Transverse colon (tissue), 4 donors: ENCODE results near the gene CKB. TPM values are rescaled to one million over a fixed set of nuclear protein-coding genes. Genes with fewer than 3 reads are reported as not detected.

Experiments used
- DNase-seq: peaks from one replicate; pipeline ENCODE4 v3.0.0-alpha.2; 2019
- H3K27ac ChIP-seq, 4 donors: fragments of 200-600 bp; sonication (generic); 2 replicates each; pipeline ENCODE4 v1.5.1; 2016 to 2018; ENCODE audit warnings: inconsistent platforms in 4 of 4
- H3K27me3 ChIP-seq: fragments of 200-600 bp; sonication (generic); 2 replicates; pipeline ENCODE4 v1.5.1; 2017; ENCODE audit warnings: inconsistent platforms
- H3K36me3 ChIP-seq, 4 donors: fragments of 200-600 bp; sonication (generic); 2 replicates each; pipeline ENCODE4 v1.5.1; 2017 to 2019; ENCODE audit warnings: inconsistent platforms in 4 of 4
- H3K4me1 ChIP-seq, 4 donors: fragments of 200-600 bp; sonication (generic); 2 replicates each; pipeline ENCODE4 v1.5.1; 2017 to 2020; ENCODE audit warnings: inconsistent platforms in 4 of 4
- H3K4me3 ChIP-seq, 4 donors: fragments of 200-600 bp; sonication (generic); 1 replicate in 1 of 4; 2 replicates in 3 of 4; pipeline versions ENCODE4 v1.5.1 to v1.6.1; 2017 to 2019; ENCODE audit warnings: inconsistent platforms in 4 of 4
- H3K9me3 ChIP-seq, 2 donors: fragments of 200-600 bp; sonication (generic); 2 replicates each; pipeline ENCODE4 v1.5.1; 2017 to 2019; ENCODE audit warnings: inconsistent platforms in 2 of 2
- CTCF ChIP-seq, 5 experiments: fragments of 200-600 bp in 3 of 5; fragments of 450-650 bp in 2 of 5; sonication (generic) in 3 of 5; IDR thresholded peaks; 1 replicate in 2 of 5; 2 replicates in 3 of 5; pipeline ENCODE4 v1.5.1; 2016 to 2017; ENCODE audit warnings: antibody characterized with exemption in 5 of 5, inconsistent platforms in 3 of 5, mild to moderate bottlenecking in 2 of 5, moderate library complexity in 1 of 5
- EP300 ChIP-seq: sonication (generic); formaldehyde crosslinking; IDR thresholded peaks from one replicate; pipeline ENCODE4 v1.6.1; 2017; ENCODE audit warnings: antibody characterized with exemption, low read depth
- POLR2A ChIP-seq: fragments of 450-650 bp; IDR thresholded peaks from one replicate; pipeline ENCODE4 v1.6.1; 2016; ENCODE audit warnings: antibody characterized with exemption, mild to moderate bottlenecking, moderate library complexity
- POLR2AphosphoS5 ChIP-seq, 3 donors: sonication (generic); formaldehyde crosslinking; IDR thresholded peaks; one replicate each; pipeline ENCODE4 v1.6.1; 2016; ENCODE audit warnings: antibody characterized with exemption in 3 of 3
- WGBS, 2 donors: methylation state at CpG; one replicate each; pipeline ENCODE4 v1.1.5; 2018; ENCODE audit warnings: low coverage in 1 of 2; 5-methylcytosine and 5-hydroxymethylcytosine counted together
- in situ Hi-C, 4 donors: fragments of 200-750 bp; cut with MboI; loops; one replicate each; pipeline versions ENCODE4 v1.15.0 to v1.15.1; 2017; ENCODE audit warnings: low sequenced_read_pairs in 3 of 4, low pct_ligation_motif_present in 1 of 4, low pct_unique_long_range_greater_than_20kb in 1 of 4
- intact Hi-C: fragments of 100-400 bp; cut with DNase I; formaldehyde crosslinking; loops from one replicate; pipeline ENCODE4 v1.15.1; 2023; ENCODE audit warnings: low total_unique reads
- total RNA-seq, 4 donors: library from RNA; depleted of rRNA; stranded (reverse); fragments of >200 nt; gene quantifications; one replicate each; pipeline ENCODE4 v1.1.0, GENCODE V29; 2016

Gene CKB
- total RNA-seq, 4 donors from 2014 or later, result 504 to 5,877 (median 3,263) TPM

DNA sequence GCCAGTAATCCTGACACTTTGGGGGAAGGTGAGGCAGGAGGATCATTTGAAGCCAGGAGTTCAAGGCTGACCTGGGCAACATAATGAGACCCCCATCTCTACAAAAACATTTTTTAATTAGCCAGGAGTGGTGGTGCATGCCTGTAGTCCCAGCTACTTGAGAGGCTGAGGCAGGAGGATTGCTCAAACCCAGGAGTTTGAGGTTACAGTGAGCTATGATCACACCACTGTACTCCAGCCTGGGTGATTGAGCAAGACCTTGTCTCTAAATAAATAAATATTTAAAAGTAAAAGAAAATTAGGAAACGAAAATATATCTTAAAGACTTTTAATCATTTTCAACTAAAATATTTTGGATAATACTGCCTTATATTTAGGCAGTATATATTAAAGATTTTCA is 25.9 kb downstream of the CKB start:
- intact Hi-C loops (no loop called here), in situ Hi-C loops (no loop called here)
- Histone ChIP-seq H3K9me3 (no peaks in the 10 kb centered on the region), H3K27ac (no peak overlapping the region), H3K4me3 (no peak overlapping the region), H3K4me1 (peaks cover 0 to 8% (median 0%) of the 10 kb centered on the region in 4 donors), H3K27me3 (no peaks in the 10 kb centered on the region), H3K36me3 (peaks cover 0 to 20% (median 8%) of the 10 kb centered on the region in 4 donors)
- TF ChIP-seq POLR2A (no peak), CTCF (IDR thresholded peaks at IDR 0.05) (no peak), POLR2AphosphoS5 (IDR thresholded peaks at IDR 0.05) (no peak), EP300 (no peak)
- WGBS, 2 donors, result 0 to 49% methylated on average over 1 of the region's 1 CpG
- no peak for DNase-seq

DNA sequence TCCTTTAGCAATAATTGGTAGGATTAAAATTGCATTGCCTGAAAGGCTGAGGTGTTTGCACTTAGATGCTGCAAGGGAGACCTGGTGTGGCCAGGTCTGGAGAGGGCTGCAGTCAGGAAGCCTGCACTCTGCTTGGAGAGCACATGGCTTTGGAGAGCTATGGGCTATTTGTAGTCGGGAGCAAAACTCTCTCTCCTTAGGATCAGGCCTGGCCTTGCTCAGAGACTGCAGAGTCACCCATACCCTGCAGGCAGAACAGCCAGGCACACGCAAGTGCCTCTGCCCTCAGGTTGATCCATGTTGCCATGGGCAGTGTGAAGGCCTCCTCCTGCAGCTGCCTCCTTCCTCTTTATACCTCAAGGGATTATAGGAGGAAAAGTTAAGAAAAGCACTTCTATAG is 26.8 kb downstream of the CKB start:
- intact Hi-C loops, result no loop called here
- in situ Hi-C loops, result no loop called here
- DNase-seq, result no peak
- no peaks in the 10 kb centered on the region for H3K27me3 ChIP-seq
- H3K4me3 ChIP-seq, result no peak overlapping the region
- no peak overlapping the region for H3K27ac ChIP-seq
- peaks cover 0 to 22% (median 9%) of the 10 kb centered on the region in 4 donors for H3K36me3 ChIP-seq
- no peaks in the 10 kb centered on the region for H3K9me3 ChIP-seq
- TF ChIP-seq EP300, result no peak
- no peak for TF ChIP-seq POLR2A
- no peak for TF ChIP-seq CTCF (IDR thresholded peaks at IDR 0.05)
- TF ChIP-seq POLR2AphosphoS5 (IDR thresholded peaks at IDR 0.05), result no peak
- peaks cover 0 to 8% (median 0%) of the 10 kb centered on the region in 4 donors for H3K4me1 ChIP-seq
- 88 to 100% methylated on average over 1 to 2 of the region's 2 CpGs for WGBS, 2 donors

DNA sequence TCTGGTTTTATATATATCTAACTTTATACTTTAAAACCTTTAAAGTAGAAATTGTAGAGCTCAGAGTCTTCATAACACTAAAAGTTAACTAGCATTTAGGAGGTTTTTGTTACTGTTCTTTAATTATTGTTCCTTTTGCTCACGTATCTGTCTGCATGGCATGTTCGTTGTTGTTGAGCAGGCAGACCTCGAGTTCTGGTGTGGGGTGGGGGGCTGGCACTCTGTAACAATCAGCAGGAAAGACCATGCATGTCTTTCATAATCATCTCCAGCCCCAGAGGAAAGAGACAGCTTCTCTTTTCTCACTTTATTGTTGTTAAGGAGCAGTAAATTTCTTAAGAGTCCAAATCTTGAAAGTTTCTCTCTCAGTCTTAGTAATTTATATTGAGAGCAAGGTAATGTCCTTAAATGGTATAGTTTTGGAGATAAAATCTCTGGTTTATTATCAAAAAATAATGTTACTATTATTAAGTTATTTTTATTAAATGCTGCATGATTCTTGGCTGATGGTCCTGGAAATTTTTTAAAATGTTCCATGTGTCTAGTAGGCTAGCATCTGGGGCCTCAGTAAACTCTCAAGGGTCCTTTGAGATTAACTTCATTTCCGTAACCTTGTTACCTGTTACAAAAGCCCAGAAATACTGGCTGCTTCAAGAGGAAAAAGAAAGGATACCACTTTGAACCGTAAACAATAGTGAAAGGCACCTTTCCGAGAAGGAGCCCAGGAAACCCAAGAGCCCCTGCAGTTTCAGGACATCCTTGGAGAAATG is 30.3 kb downstream of the CKB start:
- no peak overlapping the region for H3K27ac ChIP-seq
- peaks cover 0 to 31% (median 11%) of the 10 kb centered on the region in 4 donors for H3K36me3 ChIP-seq
- H3K27me3 ChIP-seq, result no peaks in the 10 kb centered on the region
- no peaks in the 10 kb centered on the region for H3K9me3 ChIP-seq
- in situ Hi-C loops (no loop called here), intact Hi-C loops (no loop called here)
- WGBS, 2 donors, result 73 to 88% methylated on average over 4 to 6 of the region's 6 CpGs
- no peaks in the 10 kb centered on the region for H3K4me1 ChIP-seq
- no peak for TF ChIP-seq POLR2A
- TF ChIP-seq POLR2AphosphoS5 (IDR thresholded peaks at IDR 0.05), result no peak
- no peak for TF ChIP-seq EP300
- no peak for TF ChIP-seq CTCF (IDR thresholded peaks at IDR 0.05)
- no peak overlapping the region for H3K4me3 ChIP-seq
- no peak for DNase-seq

GRCh38 chr14:103491691-103492090 is 30.9 kb downstream of the CKB start:
- H3K27me3 ChIP-seq, result no peaks in the 10 kb centered on the region
- intact Hi-C loops (no loop called here), in situ Hi-C loops (no loop called here)
- TF ChIP-seq CTCF (IDR thresholded peaks at IDR 0.05) (no peak), EP300 (no peak), POLR2A (no peak), POLR2AphosphoS5 (IDR thresholded peaks at IDR 0.05) (no peak)
- H3K36me3 ChIP-seq, result peaks cover 0 to 33% (median 11%) of the 10 kb centered on the region in 4 donors
- DNase-seq, result no peak
- no peak overlapping the region for H3K27ac ChIP-seq
- WGBS, 2 donors, result 96 to 100% methylated on average over 4 to 10 of the region's 10 CpGs
- H3K4me3 ChIP-seq, result no peak overlapping the region
- no peaks in the 10 kb centered on the region for H3K4me1 ChIP-seq
- H3K9me3 ChIP-seq, result no peaks in the 10 kb centered on the region
